Fibroblast of lung (primary cell): Measurements from ENCODE around the gene ATP1B1. TPM values are rescaled to one million over a fixed set of nuclear protein-coding genes. Genes with fewer than 3 reads are reported as not detected.

ENCODE experiments used
- DNase-seq, 2 donors: peaks; one replicate each; pipeline versions ENCODE4 v3.0.0 to v3.0.0-alpha.2; 2010; ENCODE audit warnings: low read depth in 2 of 2
- H2AFZ ChIP-seq: 2 replicates; pipeline ENCODE4 v1.5.1; 2012; ENCODE audit warnings: low read length, control low read depth, inconsistent platforms
- H3K27ac ChIP-seq: 2 replicates; pipeline ENCODE4 v1.5.1; 2011; ENCODE audit warnings: low read length, control low read depth; ENCODE audit not compliant: insufficient read depth
- H3K27me3 ChIP-seq: 2 replicates; pipeline ENCODE4 v1.5.1; 2011; ENCODE audit warnings: mild to moderate bottlenecking, low read length; ENCODE audit not compliant: control insufficient read depth, insufficient read depth
- H3K36me3 ChIP-seq: 2 replicates; pipeline ENCODE4 v1.5.1; 2011; ENCODE audit warnings: low read length; ENCODE audit not compliant: control insufficient read depth, insufficient read depth
- H3K4me1 ChIP-seq: 2 replicates; pipeline ENCODE4 v1.5.1; 2011; ENCODE audit warnings: low read length; ENCODE audit not compliant: control insufficient read depth, insufficient read depth; ENCODE audit errors: extremely low read depth
- H3K4me2 ChIP-seq: 2 replicates; pipeline ENCODE4 v1.5.1; 2011; ENCODE audit warnings: low read length, control low read depth; ENCODE audit not compliant: insufficient read depth; ENCODE audit errors: extremely low read depth
- H3K4me3 ChIP-seq, 4 experiments: fragments of 200-600 bp in 1 of 4; sonication (generic) in 1 of 4; replicated peaks in 1 of 4; 2 replicates each; pipeline ENCODE4 v1.5.1; 2011 to 2016; ENCODE audit warnings: low read length in 4 of 4, low read depth in 3 of 4, mild to moderate bottlenecking in 3 of 4, control low read depth in 2 of 4, inconsistent platforms in 1 of 4, mixed read lengths in 1 of 4; ENCODE audit not compliant: insufficient read depth in 1 of 4; ENCODE audit errors: control extremely low read depth in 1 of 4
- H3K79me2 ChIP-seq: 2 replicates; pipeline ENCODE4 v1.5.1; 2012; ENCODE audit warnings: mild to moderate bottlenecking, low read length, inconsistent platforms; ENCODE audit not compliant: control insufficient read depth, insufficient read depth
- H3K9ac ChIP-seq: 2 replicates; pipeline ENCODE4 v1.5.1; 2011; ENCODE audit warnings: mild to moderate bottlenecking, low read length, control low read depth; ENCODE audit not compliant: insufficient read depth
- H3K9me3 ChIP-seq: 2 replicates; pipeline ENCODE4 v1.5.1; 2012; ENCODE audit warnings: low read depth, low read length; ENCODE audit not compliant: control insufficient read depth, insufficient read depth
- H4K20me1 ChIP-seq: 2 replicates; pipeline ENCODE4 v1.5.1; 2011; ENCODE audit warnings: low read length; ENCODE audit not compliant: control insufficient read depth, insufficient read depth; ENCODE audit errors: extremely low read depth
- CTCF ChIP-seq, 2 donors: IDR thresholded peaks in 1 of 2; conservative IDR thresholded peaks in 1 of 2; 1 replicate in 1 of 2; 2 replicates in 1 of 2; pipeline ENCODE4 v1.5.1; 2011 to 2012; ENCODE audit warnings: low read length in 2 of 2, control low read depth in 1 of 2, inconsistent platforms in 1 of 2, low read depth in 1 of 2, mild to moderate bottlenecking in 1 of 2
- EZH2 ChIP-seq: IDR thresholded peaks from 2 replicates; pipeline ENCODE4 v1.5.1; 2012; ENCODE audit warnings: low read length, control low read depth, mild to moderate bottlenecking; ENCODE audit errors: missing control alignments
- polyA plus RNA-seq, 2 donors: library from polyadenylated mRNA; depleted of rRNA in 1 of 2; stranded (reverse) in 1 of 2; unstranded in 1 of 2; fragments of >200 nt; gene quantifications; 2 replicates each; pipeline ENCODE4 v1.2.1, GENCODE V29; 2011 to 2012; ENCODE audit warnings: missing spikeins in 1 of 2
- total RNA-seq: library from RNA; depleted of rRNA; stranded (reverse); fragments of >200 nt; gene quantifications from 2 replicates; pipeline ENCODE4 v1.2.1, GENCODE V29; 2014

ATP1B1 gene
- total and polyA plus RNA-seq, 2 donors (not counting 1 experiment from before 2014, with no cell fraction given) = 21.1 to 37.9 TPM

- TF ChIP-seq EZH2 (no peak), CTCF (conservative IDR thresholded peaks at IDR 0.05 in 1 of 2, IDR thresholded peaks at IDR 0.05 in 1 of 2; ENCODE audit: low read depth in 1 of 2, low read length in 2 of 2) (no peak)
- H2AFZ ChIP-seq = no peak overlapping the region
- no peaks in the 10 kb centered on the region for H4K20me1 ChIP-seq
- no peak overlapping the region for H3K9ac ChIP-seq
- no peak overlapping the region for H3K27ac ChIP-seq
- no peak for DNase-seq
- no peaks in the 10 kb centered on the region for H3K4me1 ChIP-seq
- no peaks in the 10 kb centered on the region for H3K36me3 ChIP-seq
- H3K9me3 ChIP-seq = no peaks in the 10 kb centered on the region
- H3K27me3 ChIP-seq = no peaks in the 10 kb centered on the region
- no peak overlapping the region for H3K4me2 ChIP-seq
- no peak overlapping the region for H3K4me3 ChIP-seq
- no peaks in the 10 kb centered on the region for H3K79me2 ChIP-seq
Observed at GRCh38 chr1:169143984-169144383, 37.5 kb downstream of the ATP1B1 start.

- H2AFZ ChIP-seq = no peak overlapping the region
- no peaks in the 10 kb centered on the region for H3K9me3 ChIP-seq
- no peak for DNase-seq
- H3K79me2 ChIP-seq = no peaks in the 10 kb centered on the region
- H3K4me3 ChIP-seq = no peak overlapping the region
- TF ChIP-seq EZH2 (no peak), CTCF (conservative IDR thresholded peaks at IDR 0.05 in 1 of 2, IDR thresholded peaks at IDR 0.05 in 1 of 2; ENCODE audit: low read depth in 1 of 2, low read length in 2 of 2) (no peak)
- no peaks in the 10 kb centered on the region for H3K4me1 ChIP-seq
- no peaks in the 10 kb centered on the region for H3K27me3 ChIP-seq
- H3K4me2 ChIP-seq = no peak overlapping the region
- no peak overlapping the region for H3K27ac ChIP-seq
- no peaks in the 10 kb centered on the region for H3K36me3 ChIP-seq
- H3K9ac ChIP-seq = no peak overlapping the region
- no peaks in the 10 kb centered on the region for H4K20me1 ChIP-seq
Observed at GRCh38 chr1:169144941-169145626, 38.6 kb downstream of the ATP1B1 start.

DNA sequence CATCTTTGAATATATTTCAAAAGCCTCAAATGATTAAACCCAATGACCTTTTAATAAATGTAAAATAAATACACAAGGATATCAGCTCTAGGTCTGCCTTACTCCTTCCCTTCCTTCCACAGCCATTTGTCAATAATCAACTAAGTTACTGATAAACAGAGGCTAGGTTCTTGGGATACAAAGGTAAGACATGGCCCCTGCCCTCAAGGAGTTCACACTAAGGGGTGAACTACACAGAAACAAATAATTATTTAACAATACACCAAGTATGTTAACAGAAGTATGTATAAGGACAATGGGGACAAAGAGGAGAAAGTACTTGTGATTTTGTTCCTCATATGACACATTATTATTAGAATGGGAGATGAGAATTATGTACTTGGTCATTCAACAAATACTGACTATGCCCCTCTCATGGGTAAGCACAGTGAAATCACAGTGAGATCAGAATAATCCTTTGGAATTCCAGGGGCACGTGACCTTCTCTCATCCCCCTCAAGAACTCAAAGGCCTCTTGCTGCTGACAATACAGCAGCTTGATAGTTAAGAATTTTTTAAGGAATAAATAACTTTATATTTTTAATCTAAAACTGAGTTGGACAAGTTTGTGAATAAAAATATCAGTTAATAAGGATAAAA lies 40.2 kb downstream of the ATP1B1 start:
- no peaks in the 10 kb centered on the region for H3K4me1 ChIP-seq
- DNase-seq = no peak

More for the DNA sequence above, 40.2 kb downstream of the ATP1B1 start:
- Histone ChIP-seq H3K4me2 (no peak overlapping the region), H3K4me3 (no peak overlapping the region), H3K27ac (no peak overlapping the region), H3K9ac (no peak overlapping the region), H4K20me1 (no peaks in the 10 kb centered on the region), H2AFZ (no peak overlapping the region), H3K9me3 (no peaks in the 10 kb centered on the region), H3K79me2 (no peaks in the 10 kb centered on the region), H3K27me3 (no peaks in the 10 kb centered on the region), H3K36me3 (no peaks in the 10 kb centered on the region)
- TF ChIP-seq CTCF (conservative IDR thresholded peaks at IDR 0.05 in 1 of 2, IDR thresholded peaks at IDR 0.05 in 1 of 2; ENCODE audit: low read depth in 1 of 2, low read length in 2 of 2) (no peak), EZH2 (no peak)
